ENCODE measurements around the gene PGAP6. TPM values are rescaled to one million over a fixed set of nuclear protein-coding genes. Genes with fewer than 3 reads are reported as not detected.
"Not testable (repeated sequence)": the region's sequence is repeated elsewhere in the genome, so short reads cannot be mapped to it uniquely, and the experiment has no call there.

The PGAP6 gene, protein sequence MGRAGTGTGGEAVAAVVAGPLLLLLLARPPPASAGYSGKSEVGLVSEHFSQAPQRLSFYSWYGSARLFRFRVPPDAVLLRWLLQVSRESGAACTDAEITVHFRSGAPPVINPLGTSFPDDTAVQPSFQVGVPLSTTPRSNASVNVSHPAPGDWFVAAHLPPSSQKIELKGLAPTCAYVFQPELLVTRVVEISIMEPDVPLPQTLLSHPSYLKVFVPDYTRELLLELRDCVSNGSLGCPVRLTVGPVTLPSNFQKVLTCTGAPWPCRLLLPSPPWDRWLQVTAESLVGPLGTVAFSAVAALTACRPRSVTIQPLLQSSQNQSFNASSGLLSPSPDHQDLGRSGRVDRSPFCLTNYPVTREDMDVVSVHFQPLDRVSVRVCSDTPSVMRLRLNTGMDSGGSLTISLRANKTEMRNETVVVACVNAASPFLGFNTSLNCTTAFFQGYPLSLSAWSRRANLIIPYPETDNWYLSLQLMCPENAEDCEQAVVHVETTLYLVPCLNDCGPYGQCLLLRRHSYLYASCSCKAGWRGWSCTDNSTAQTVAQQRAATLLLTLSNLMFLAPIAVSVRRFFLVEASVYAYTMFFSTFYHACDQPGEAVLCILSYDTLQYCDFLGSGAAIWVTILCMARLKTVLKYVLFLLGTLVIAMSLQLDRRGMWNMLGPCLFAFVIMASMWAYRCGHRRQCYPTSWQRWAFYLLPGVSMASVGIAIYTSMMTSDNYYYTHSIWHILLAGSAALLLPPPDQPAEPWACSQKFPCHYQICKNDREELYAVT
- total RNA-seq, result 10.6 TPM

DNA sequence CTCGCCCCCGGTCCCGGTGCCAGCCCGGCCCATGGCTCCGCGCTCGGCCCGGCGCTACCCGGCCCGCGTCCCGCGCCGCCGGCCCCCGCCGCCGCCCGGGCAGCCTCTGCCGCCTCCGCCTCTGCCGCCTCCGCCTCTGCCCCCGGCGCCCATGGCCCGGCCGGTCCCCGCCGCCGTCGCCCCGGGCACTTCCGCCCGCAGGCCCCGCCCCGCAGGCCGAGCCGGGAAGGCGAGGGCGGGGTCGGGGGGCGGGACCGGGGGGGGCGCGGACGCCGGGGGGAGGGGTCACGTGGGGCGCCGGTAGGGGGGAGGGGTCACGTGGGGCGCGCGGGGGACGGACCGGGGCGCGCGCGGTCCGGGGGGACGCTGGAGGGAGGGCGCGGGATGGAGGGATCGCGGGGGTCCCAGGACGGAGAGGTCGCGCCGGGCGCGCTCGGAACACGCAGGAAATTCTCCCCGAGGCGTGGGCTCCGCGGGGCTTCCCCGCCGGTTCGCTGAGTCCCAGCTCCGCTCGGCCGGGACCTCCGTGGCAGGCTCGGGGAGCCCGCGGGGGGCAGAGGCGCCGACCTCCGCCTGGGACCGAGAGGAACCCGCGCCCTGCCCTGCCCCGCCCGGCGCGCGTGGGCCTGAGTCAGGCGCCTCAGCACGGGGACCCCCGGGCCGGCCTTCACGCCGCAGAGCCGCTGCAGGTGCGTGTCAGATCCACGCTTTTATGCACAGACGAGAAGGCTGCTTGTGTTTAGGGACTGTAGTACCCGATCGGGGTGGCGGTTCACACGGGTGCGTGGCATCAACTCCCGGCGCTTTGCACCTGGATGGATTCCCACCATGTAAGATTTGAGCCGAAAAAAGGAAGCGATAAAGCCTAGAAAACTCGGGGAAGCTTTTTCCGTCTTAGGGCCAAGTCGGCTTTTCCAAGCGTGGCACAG, at the start of gene PGAP6:
Gene PGAP6 (minus strand): TSS at position 190 of the 929 bp plus-strand sequence. CDS start 157 bp downstream, at position 33.
- DNase-seq, result peak; percentile 37

DNA sequence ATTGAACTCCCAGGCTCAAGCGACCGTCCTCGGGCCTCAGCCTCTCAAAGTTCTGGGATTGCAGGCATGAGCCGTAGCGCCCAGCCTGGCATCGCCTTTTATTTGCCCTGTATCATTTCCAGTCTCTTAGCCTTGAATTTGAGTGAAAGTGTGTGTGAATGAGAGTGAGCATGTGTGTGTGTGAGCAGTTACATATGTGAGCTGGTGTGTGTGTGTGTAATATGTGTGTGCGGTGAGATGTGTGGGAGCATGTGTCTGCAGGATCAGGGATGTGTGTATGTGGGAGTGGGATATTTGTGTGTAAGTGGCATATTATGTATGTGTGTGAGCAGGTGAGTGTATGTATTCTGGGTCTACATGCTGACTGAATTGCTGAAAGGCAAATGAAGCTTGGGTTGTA, 49.1 kb upstream of the PGAP6 start:
- no peak for DNase-seq

DNA sequence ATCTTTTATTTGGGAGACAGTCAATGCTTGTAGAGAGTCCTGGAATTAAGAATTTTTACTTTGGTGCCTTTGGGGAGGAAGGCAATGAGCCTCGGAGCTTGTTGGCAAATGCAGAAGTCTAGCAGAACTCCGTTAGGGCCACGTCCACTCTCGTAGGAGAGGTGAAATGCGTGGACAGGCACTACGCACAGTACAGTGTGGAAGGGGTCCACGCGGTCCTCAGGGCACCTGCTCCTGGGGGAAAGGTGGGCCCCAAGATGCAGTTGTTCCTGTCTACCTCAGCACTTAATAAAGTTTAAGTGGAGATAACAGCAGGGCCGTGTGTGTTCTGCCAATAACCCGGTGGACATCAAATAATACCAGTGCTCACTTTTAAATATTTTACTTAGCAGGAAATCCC, 45.5 kb upstream of the PGAP6 start:
- no peak for DNase-seq

DNA sequence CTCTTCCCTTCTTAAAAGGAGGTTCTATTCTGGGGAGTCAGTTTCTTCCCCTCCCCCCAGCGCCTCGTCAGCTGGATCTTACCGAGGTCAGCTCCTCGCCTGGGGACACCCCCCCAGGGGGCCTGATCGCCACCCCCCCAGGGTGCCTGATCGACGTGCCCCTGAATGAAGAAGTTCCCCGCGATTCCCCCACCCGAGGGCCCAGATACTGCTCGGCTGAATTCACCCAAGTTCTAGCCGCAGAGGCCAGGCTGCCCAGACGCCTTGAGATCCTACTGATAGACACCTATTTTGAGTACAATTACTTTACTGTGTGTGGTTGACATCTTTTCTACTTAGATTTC, 45.1 kb upstream of the PGAP6 start:
- no peak for DNase-seq

DNA sequence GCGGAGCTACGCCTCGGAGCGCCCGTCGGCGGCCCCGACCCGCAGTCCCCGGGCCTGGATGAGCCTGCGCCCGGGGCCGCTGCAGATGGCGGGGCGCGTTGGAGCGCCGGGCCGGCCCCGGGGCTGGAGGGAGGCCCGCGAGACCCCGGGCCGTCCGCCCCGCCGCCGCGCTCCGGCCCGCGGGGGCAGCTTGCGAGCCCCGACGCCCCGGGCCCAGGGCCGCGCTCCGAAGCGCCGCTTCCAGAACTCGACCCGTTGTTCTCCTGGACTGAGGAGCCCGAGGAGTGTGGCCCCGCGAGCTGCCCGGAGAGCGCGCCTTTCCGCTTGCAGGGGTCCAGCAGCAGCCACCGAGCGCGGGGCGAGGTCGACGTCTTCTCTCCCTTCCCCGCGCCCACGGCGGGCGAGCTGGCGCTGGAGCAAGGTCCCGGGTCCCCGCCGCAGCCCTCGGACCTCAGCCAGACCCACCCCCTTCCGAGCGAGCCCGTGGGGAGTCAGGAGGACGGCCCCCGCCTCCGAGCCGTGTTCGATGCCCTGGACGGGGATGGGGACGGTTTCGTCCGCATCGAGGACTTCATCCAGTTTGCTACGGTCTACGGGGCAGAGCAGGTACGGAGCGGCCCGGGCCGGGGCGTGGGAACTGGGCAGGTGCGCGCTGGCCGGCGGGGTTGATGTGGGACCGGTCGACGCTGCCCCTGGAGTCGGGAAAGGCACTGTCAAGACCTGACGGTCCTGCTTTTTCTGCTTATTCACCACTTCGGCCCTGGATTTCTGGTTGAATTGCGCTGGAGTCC, 44.5 kb upstream of the PGAP6 start:
- no peak for DNase-seq

DNA sequence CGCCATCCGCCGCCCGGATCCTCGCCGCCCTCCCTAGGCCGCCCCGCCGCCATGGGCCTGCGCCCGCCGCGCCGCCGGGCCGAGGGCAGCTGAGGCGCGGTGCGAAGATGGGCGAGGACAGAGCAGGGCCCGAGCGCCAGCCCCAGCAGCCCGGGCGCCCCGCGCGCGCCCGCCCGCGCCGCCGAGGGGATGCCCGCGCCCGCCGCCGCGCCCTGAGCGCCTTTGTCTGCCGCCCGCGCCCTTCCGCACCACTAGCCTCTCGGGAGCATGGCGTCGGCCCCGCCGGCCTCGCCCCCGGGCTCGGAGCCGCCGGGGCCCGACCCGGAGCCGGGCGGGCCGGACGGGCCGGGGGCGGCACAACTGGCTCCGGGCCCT, 43.9 kb upstream of the PGAP6 start:
- DNase-seq, result no peak

DNA sequence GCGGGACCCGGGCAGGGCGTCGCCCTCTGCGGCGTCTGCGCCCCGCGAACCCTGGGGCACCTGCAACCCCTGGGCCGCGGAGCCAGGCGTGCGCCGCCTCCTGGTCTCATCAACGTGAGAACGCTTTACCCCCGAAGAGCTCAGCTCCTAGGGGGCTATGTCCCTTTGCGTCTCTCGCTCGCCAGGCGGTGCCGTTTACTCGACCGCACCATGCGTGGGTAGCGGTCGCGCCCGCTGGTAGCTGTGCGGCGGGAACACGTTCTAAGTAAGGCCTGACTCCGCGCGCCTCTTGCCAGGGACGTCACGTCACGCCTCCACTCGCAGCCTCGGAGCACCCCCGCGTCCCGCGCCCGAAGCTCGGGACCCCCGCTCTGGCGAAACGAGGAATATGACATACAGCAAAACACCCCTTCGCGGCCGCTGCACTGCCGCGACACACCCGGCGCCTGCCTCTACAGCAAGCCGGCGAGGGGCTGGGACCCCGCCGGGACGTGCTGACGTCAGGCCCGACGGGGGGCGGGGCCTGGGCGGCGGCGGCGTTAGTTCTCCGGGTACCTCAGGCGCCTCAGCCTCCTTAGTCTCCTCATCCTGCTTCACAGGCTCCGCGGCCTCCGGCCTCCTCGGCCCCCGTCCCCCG, 43.4 kb upstream of the PGAP6 start, which contains the start of gene RAB11FIP3:
Gene RAB11FIP3 (plus strand): TSS at position 568 of the 637 bp plus-strand sequence. CDS start 358 bp downstream, outside the sequence.
- DNase-seq, result peak; percentile 41

DNA sequence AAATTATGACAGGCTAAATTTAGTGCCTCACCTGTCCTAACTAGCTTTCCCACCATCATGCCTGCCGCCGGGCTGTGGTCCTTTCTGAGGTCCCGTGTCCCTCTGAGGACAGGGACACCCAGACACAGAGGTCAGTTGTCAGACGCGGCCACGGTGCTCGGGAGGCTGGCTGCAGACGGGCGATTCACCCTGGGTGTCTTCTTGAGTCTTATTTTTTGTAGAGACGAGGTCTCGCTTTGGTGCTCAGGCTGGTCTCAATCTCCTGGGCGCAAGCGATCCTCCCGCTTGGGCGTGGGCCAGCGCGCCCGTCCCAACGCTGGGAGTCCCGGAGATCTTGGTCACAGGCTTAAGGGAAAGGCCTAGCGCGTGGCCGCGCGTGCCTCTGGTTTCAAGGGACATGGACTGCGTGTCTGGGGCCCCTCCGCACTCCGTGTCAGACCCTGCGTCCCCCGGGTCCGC, 42.9 kb upstream of the PGAP6 start:
- no peak for DNase-seq

DNA sequence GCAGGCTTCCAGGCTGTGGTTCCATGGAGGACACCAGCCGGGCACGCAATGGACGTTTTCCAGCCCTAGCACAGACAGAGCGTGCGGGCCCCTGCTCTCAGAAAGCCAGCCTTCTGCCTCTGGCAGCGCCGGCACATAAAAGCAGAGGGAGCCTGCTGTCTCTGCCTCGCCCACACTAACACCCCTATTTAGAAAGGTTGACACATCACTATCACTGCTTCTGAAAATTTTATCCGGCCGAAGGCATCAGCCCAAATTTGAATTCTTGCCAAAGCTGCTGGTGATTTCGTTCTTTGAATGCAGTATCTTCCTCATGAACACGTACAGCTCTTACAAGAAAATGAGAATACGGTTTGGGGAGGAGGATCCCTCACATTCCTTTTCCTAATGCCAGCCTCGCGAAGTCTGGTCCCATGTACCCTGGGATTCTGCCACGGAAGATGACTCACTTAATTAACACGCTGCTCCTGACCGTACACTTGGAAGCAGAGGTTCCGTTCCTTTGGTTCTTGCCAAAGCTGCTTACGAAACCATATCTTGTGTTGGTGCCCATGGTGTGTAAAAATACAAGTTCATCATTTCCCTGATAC, 42.4 kb upstream of the PGAP6 start:
- no peak for DNase-seq

DNA sequence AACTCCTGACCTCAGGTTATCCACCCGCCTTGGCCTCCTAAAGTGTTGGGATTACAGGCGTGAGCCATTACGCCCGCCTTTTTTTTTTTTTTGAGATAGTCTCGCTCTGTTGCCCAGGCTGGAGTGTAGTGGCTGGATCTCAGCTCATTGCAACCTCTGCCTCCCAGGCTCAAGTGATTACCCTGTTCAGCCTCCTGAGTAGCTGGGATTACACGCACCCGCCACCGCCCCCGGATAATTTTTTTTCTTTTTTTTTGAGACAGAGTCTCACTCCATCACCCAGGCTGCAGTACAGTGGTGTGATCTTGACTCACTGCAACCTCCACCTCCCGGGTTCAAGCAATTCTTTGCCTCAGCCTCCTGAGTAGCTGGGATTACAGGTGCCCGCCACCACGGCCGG, 40.4 kb upstream of the PGAP6 start:
- DNase-seq, result not testable (repeated sequence)

DNA sequence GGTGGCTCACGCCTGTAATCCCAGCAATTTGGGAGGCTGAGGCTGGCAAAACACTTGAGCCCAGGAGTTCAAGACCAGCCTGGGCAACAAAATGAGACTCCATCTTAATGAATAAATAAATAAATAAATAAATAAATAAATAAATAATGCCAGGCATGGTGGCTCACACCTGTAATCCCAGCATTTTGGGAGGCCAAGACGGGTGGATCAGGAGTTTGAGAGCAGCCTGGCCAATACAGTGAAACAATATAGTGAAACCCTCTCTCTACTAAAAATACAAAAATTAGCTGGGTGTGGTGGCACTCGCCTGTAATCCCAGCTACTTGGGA, 33.4 kb upstream of the PGAP6 start:
- DNase-seq, result not testable (repeated sequence)

DNA sequence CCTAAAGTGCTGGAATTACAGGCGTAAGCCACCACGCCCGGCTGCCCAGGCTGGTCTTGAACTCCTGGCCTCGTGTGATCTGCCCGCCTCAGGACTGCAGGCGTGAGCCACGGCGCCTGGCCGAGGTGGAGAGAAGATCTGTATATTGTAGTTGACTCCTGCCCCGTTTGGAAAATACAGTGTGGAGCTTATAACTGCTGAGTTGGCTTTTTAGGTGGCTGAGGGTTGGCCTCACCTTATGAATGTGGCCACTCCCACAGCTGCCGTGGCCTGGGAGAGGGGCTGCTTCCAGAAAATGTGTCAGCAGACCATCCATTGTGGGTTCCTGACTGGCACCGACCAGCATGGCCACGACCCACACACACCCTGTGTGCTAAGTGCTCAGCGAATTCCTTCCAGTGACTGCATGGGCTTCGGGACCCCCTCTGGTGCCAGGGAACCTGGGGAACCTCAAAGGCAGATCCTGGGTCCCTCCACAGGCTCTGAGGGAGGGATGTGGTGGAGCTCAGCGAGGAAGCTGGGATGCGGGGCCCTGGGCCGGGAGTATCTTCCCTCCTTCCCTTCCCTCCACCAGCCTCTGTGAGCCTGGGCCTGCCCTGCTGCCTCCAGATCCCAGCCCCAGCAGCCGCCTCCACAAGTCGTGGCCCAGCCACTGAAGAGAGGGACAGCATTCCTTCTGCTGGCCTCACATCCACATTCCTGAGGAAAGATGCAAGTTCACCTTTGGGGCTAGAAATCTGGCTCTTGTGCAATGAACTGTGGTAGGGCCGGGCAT, 32.8 kb upstream of the PGAP6 start:
- DNase-seq, result no peak

DNA sequence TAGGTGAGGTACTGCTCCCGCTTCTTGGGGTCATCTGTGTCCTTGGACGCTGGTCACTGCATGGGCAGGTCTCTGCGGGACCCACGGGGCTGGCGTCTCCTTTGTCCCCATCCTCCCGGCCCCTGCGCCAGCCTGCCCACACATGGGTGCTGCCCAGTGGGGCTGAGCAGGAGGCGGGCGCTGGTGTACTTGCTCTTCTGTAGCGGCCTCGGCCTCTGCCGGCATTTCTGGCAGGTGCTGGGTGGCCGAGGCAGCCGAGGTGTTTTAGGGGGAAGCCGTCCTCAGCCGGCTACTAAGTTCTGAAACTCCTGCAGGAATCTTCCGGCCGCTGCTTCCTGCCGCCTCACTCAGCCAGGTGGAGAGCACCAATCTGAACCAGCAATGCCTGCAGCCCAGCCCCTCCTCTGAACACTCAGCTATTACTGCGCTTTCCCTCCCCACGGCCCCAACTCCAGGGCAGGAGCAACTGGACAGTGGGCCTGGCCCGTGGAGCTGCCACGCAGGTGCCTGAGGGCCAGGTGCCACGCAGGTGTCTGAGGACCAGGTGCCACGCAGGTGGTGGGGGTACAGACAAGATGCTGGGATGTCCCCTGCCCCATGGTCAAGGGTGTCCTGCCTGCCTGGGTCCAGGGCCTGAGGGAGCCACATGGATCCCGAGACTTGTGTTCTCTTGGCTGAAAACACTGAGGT, 29.9 kb upstream of the PGAP6 start:
- no peak for DNase-seq

DNA sequence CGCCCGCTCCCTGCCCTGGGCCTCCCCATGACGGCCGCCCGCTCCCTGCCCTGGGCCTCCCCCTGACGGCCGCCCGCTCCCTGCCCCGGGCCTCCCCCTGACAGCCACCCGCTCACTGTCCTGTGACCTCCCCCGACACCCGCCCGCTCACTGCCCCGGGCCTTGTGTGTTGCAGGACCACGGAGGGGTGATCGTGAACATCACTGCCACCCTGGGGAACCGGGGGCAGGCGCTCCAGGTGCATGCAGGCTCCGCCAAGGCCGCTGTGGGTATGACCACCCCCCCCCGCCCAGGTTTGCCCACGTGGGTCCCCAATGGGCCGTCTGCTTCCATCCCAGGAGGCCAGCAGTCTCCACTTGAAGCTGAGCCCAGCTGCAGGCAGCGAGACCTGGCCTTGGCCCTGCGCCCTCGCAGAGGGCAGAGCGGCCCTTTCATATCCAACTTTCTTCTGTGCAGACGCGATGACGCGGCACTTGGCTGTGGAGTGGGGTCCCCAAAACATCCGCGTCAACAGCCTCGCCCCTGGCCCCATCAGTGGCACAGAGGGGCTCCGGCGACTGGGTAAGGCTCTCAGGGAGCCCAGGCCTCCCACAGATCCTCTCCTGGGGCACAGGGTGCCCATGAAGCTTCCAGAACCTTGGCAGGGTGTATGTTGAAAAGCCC, 28.9 kb upstream of the PGAP6 start:
- DNase-seq, result no peak

DNA sequence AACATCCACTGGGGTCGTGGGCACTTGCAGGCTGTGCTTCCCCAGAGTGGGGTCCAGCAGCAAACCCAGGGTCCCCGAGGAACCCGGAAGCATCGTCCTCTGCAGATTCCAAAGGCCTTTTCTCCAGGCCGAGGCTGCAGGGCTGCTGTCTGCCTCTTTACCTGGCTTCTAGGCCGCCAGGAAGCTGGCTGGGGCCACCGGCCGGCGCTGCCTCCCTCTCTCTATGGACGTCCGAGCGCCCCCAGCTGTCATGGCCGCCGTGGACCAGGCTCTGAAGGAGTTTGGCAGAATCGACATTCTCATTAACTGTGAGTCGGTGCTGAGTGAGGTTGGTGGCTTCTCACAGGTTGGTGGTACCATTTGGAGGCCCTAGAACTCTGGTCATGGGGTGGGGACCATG, 25.5 kb upstream of the PGAP6 start:
- DNase-seq, result no peak

DNA sequence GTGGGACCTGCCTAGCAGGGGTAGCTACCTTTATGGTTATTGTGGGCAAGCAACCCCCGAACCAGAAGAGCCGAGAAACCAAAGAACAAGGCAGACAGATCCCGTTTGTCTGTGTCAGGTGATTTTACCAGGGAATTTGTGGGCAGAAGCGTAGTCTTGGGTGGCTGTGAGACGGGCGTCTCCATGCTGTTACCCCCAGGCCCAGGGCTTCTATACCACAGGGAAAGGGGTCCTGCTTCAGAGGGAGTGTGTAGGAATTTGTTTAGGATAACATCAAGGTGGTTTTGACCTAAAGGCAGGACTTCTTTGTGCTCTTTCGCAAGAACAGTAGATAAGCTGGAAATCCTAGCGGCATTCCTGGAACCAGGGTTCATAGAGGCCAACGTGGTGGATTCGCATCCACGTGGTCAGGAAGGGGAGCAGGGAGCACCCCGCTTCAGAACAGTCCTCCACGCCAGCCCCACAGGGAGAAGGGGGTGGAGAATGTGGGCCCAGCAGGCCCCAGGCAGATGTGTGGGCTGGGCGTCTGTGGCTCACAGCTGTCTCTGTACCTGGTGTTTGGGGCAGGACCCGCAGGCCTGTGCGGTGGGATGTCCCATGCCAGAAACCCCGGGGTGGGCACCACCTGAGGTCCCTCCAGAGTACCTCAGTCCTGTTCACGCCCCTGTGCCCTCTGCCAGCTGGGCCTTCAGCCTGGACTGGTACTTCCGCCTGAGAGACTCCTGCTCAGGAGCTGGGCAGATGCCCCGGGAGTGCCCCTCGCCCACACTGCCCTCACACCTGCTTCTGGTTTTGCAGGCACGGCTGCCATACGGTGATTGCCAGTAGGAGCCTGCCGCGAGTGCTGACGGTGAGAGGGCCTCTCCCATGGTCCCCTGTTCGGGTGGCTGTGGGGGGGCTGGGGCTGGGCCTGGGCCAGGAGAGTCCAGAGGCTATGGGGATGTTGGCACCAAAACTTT, 24.0 kb upstream of the PGAP6 start:
- DNase-seq, result no peak

DNA sequence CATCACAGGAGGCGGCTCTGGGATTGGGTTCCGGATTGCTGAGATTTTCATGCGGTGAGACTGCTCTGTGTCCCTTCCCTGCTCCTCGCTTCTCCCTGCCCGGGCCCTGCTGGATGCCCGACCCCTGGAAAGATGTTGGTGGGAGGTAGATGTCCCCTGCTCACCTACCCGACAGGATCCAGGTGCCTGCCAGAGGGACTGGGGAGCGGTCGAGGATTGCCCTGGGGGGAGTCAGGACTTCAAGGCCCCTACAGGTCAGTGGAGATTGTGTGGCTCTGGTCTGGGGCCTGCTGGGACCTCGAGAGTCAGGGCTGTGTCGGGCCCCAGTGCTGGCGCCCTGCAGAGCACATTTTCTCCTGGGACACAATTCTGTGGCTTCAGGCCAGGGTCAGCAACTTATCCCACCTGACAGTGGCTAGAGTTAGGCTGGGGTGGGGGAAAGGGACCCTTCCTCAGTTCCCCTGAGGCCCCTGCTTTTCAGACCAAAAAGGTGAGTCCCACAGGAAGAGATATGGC, 23.3 kb upstream of the PGAP6 start:
- no peak for DNase-seq

Data from skin of body (tissue), 2 donors.